Hepatocyte (in vitro differentiated cells): ENCODE measurements around the gene CHST15. TPM values are rescaled to one million over a fixed set of nuclear protein-coding genes. Genes with fewer than 3 reads are reported as not detected.

Experiments used
- DNase-seq: peaks from one replicate; pipeline ENCODE4 v3.0.0-alpha.2; 2016; ENCODE audit warnings: low spot score
- H2AFZ ChIP-seq: fragments of 200-600 bp; sonication (generic); 2 replicates; pipeline ENCODE4 v1.6.0; 2016; ENCODE audit warnings: antibody characterized with exemption, mild to moderate bottlenecking
- H3K27ac ChIP-seq: fragments of 200-600 bp; sonication (generic); 2 replicates; pipeline ENCODE4 v1.5.1; 2016; ENCODE audit warnings: mild to moderate bottlenecking
- H3K27me3 ChIP-seq: fragments of 200-600 bp; sonication (generic); 2 replicates; pipeline ENCODE4 v1.6.1; 2016
- H3K36me3 ChIP-seq: fragments of 200-600 bp; sonication (generic); replicated peaks from 2 replicates; pipeline ENCODE4 v1.5.1; 2016; ENCODE audit warnings: low read depth; ENCODE audit not compliant: insufficient read depth
- H3K4me1 ChIP-seq: fragments of 200-600 bp; sonication (generic); 2 replicates; pipeline ENCODE4 v1.5.1; 2016; ENCODE audit warnings: mild to moderate bottlenecking, moderate library complexity; ENCODE audit not compliant: insufficient read depth
- H3K4me2 ChIP-seq: fragments of 200-600 bp; sonication (generic); 2 replicates; pipeline ENCODE4 v1.6.0; 2016
- H3K4me3 ChIP-seq: fragments of 200-600 bp; sonication (generic); 2 replicates; pipeline ENCODE4 v1.5.1; 2016; ENCODE audit warnings: mild to moderate bottlenecking
- H3K79me2 ChIP-seq: fragments of 200-600 bp; sonication (generic); 2 replicates; pipeline ENCODE4 v1.6.0; 2017; ENCODE audit warnings: mild to moderate bottlenecking
- H3K9me2 ChIP-seq: fragments of 200-600 bp; sonication (generic); replicated peaks from 2 replicates; pipeline ENCODE4 v1.6.0; 2017; ENCODE audit warnings: mild to moderate bottlenecking; ENCODE audit not compliant: insufficient read depth
- H3K9me3 ChIP-seq: fragments of 200-600 bp; sonication (generic); 2 replicates; pipeline ENCODE4 v1.5.1; 2016; ENCODE audit warnings: low read depth, mild to moderate bottlenecking
- H4K20me1 ChIP-seq: fragments of 200-600 bp; sonication (generic); 2 replicates; pipeline ENCODE4 v1.6.0; 2016; ENCODE audit warnings: mild to moderate bottlenecking; ENCODE audit not compliant: insufficient read depth, poor library complexity, severe bottlenecking
- EZH2 ChIP-seq: fragments of 200-600 bp; sonication (generic); IDR thresholded peaks from 2 replicates; pipeline ENCODE4 v1.6.1; 2016; ENCODE audit warnings: antibody characterized with exemption, mild to moderate bottlenecking, borderline replicate concordance
- EZH2phosphoT487 ChIP-seq: fragments of 200-600 bp; sonication (generic); IDR thresholded peaks from one replicate; pipeline ENCODE4 v1.6.1; 2018; ENCODE audit warnings: antibody characterized with exemption, mild to moderate bottlenecking, low read depth, moderate library complexity; ENCODE audit not compliant: unreplicated experiment, severe bottlenecking
- WGBS: methylation state at CpG from one replicate; pipeline ENCODE4 v1.1.6; 2016; ENCODE audit warnings: low lambda C conversion rate; ENCODE audit errors: missing lambda C conversion rate; 5-methylcytosine and 5-hydroxymethylcytosine counted together
- polyA plus RNA-seq: library from polyadenylated mRNA; unstranded; fragments of >200 nt; fragmentation: Nextera tagmentation; extraction: Ambion mirVana; gene quantifications from 2 replicates; pipeline ENCODE4 v1.2.1, GENCODE V29; 2016
- total RNA-seq: library from RNA; depleted of rRNA; stranded (reverse); fragments of >200 nt; gene quantifications from 2 replicates; pipeline ENCODE4 v1.2.3, GENCODE V29; 2014
- TF ChIP-seq, protein P1 (sequence below): fragments of 200-600 bp; sonication (generic); IDR thresholded peaks from 2 replicates; pipeline ENCODE4 v1.5.1; 2016; ENCODE audit warnings: antibody characterized with exemption, mild to moderate bottlenecking; ENCODE audit not compliant: poor library complexity

Gene CHST15
- total and polyA plus RNA-seq, 2 experiments from 2014 or later = 3.9 to 4.5 TPM

DNA sequence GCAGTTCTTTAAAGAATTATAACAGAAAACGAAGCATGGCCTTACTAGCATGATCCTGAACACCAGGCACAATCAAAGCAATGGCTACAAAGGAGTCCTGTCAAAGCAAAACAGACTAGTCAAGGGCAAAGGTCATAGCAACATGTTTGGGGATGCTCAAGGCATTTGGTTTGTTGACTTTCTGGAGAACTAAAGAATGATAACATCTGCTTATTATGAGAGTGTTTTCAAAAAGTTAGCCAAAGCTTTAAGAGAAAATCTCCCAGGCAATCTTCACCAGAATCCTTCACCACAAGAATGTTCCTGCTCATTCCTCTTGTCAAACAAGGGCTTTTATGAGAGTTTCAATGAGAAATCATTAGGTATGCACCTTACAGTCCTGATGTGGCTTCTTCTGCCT is 106.7 kb downstream of the CHST15 start:
- H3K27ac ChIP-seq = no peak overlapping the region
- H2AFZ ChIP-seq = no peak overlapping the region
- peaks cover 2% of the 10 kb centered on the region for H3K27me3 ChIP-seq
- DNase-seq = no peak
- H3K4me2 ChIP-seq = no peak overlapping the region
- 42% methylated on average over 1 of the region's 1 CpG for WGBS
- H3K79me2 ChIP-seq = no peaks in the 10 kb centered on the region
- no peaks in the 10 kb centered on the region for H3K4me1 ChIP-seq
- H3K36me3 ChIP-seq = no peaks in the 10 kb centered on the region
- H4K20me1 ChIP-seq = no peaks in the 10 kb centered on the region
- H3K9me2 ChIP-seq = no peaks in the 10 kb centered on the region
- no peaks in the 10 kb centered on the region for H3K9me3 ChIP-seq
- H3K4me3 ChIP-seq = no peak overlapping the region
- TF ChIP-seq EZH2phosphoT487 = no peak
- TF ChIP-seq, protein P1, sequence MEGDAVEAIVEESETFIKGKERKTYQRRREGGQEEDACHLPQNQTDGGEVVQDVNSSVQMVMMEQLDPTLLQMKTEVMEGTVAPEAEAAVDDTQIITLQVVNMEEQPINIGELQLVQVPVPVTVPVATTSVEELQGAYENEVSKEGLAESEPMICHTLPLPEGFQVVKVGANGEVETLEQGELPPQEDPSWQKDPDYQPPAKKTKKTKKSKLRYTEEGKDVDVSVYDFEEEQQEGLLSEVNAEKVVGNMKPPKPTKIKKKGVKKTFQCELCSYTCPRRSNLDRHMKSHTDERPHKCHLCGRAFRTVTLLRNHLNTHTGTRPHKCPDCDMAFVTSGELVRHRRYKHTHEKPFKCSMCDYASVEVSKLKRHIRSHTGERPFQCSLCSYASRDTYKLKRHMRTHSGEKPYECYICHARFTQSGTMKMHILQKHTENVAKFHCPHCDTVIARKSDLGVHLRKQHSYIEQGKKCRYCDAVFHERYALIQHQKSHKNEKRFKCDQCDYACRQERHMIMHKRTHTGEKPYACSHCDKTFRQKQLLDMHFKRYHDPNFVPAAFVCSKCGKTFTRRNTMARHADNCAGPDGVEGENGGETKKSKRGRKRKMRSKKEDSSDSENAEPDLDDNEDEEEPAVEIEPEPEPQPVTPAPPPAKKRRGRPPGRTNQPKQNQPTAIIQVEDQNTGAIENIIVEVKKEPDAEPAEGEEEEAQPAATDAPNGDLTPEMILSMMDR = no peak
- TF ChIP-seq EZH2 = no peak

DNA sequence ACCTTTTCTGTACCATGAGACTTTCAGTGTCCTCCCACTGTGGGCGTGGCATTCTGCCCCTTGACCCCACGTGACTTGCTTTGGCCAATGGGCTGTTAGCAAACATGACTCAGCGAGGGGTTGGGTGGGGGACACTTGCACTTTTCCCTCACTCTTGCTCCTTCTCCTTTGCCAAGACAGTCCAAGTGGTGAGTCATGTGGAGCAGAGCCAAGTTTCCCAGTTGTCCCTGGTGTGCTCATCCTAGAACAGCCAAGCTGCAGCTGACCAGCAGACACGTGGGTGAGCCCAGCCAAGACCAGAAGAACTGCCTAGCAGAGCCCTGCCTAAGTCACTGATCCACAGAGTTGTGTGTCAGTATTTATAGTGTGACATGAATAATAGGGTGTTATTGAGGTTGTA is 119.0 kb downstream of the CHST15 start:
- Histone ChIP-seq H3K4me1 (no peaks in the 10 kb centered on the region), H3K9me2 (no peaks in the 10 kb centered on the region), H3K27me3 (peaks cover 48% of the 10 kb centered on the region), H3K79me2 (no peaks in the 10 kb centered on the region), H4K20me1 (no peaks in the 10 kb centered on the region), H3K4me3 (no peak overlapping the region), H3K9me3 (no peaks in the 10 kb centered on the region), H3K36me3 (no peaks in the 10 kb centered on the region), H3K27ac (no peak overlapping the region), H2AFZ (no peak overlapping the region), H3K4me2 (no peak overlapping the region)
- no peak for TF ChIP-seq EZH2
- TF ChIP-seq EZH2phosphoT487 = no peak
- TF ChIP-seq, protein P1 = no peak
- peak; percentile 43 for DNase-seq
- WGBS = 80% methylated on average over 4 of the region's 4 CpGs

DNA sequence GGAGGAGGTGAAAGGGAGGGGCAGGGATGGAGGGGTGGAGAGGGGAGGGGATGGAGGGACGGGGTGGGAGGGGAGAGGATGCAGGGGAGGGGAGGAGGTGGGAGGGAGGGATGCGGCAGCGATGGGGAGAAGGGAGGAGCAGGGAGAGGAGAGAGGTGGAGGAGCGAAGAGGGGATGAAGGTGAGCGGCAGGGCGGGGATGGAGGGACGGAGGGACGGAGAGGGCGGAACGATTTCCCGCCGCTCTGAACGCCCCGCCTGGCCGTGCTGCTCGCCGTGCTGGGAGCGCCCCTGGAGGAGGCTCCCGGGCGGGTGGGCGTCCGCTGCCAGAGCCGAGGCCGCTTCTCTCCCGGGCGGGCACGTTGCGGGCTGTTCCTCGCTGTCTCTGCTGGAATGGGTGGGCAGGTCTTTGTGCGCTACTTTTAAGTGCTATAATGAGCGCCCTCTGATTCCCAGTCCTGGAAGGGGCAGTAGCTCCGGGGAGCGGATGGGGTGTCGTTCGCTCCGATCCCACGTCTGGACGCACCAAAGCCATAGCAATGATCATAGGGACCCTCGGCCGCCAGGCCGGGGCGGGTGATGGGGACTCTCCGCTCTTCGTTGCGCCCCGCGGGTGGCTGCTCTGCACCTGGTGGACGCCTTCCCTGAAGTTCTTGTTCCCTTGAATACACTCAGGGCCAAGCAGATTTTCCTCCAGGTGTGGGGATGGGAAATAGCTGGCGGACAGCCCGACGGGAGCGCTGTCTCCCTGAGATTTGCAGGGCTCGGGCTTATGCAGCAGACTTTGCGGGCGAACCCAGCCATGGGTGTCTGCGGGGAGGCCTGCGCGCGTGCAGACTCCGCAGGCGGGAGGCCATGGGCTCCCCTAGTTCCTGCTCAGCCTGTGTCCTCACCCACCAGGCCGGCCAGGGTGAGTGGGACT is 120.7 kb downstream of the CHST15 start:
- Histone ChIP-seq H2AFZ (no peak overlapping the region), H3K27ac (no peak overlapping the region), H3K36me3 (no peaks in the 10 kb centered on the region), H3K4me1 (no peaks in the 10 kb centered on the region), H3K79me2 (no peaks in the 10 kb centered on the region), H3K9me3 (no peaks in the 10 kb centered on the region), H3K4me2 (peak overlapping the region; percentile 73), H3K9me2 (no peaks in the 10 kb centered on the region), H3K27me3 (peaks cover 63% of the 10 kb centered on the region), H3K4me3 (no peak overlapping the region), H4K20me1 (no peaks in the 10 kb centered on the region)
- WGBS = 5% methylated on average over 39 of the region's 62 CpGs
- DNase-seq = no peak
- TF ChIP-seq, protein P1 = no peak
- TF ChIP-seq EZH2phosphoT487 (no peak), EZH2 (peak; percentile 86)
